Liver (tissue), 9 donors: ENCODE results near the gene MAST2. TPM values are rescaled to one million over a fixed set of nuclear protein-coding genes. Genes with fewer than 3 reads are reported as not detected.
A peak's percentile ranks its signal among the peaks of the same experiment; 100 is the strongest.

Experiments
- DNase-seq: peaks from one replicate; pipeline ENCODE4 v3.0.0-alpha.2; 2017; ENCODE audit warnings: low spot score
- H3K27ac ChIP-seq, 2 donors: one replicate each; pipeline ENCODE4 v1.7.0; 2013; ENCODE audit warnings: inconsistent platforms in 2 of 2, low read length in 2 of 2, control low read depth in 1 of 2, low read depth in 1 of 2, mild to moderate bottlenecking in 1 of 2
- H3K27me3 ChIP-seq, 4 donors: one replicate each; pipeline versions ENCODE4 v1.6.1 to v1.7.0; 2013; ENCODE audit warnings: low read length in 3 of 4, inconsistent platforms in 1 of 4, mild to moderate bottlenecking in 1 of 4, moderate library complexity in 1 of 4; ENCODE audit not compliant: control insufficient read depth in 4 of 4, insufficient read depth in 4 of 4
- H3K36me3 ChIP-seq, 4 donors: one replicate each; pipeline versions ENCODE4 v1.6.1 to v1.7.0; 2013; ENCODE audit warnings: low read length in 3 of 4, mild to moderate bottlenecking in 3 of 4, low read depth in 1 of 4, moderate library complexity in 1 of 4; ENCODE audit not compliant: control insufficient read depth in 4 of 4, insufficient read depth in 3 of 4
- H3K4me1 ChIP-seq, 4 donors: one replicate each; pipeline versions ENCODE4 v1.6.1 to v1.7.0; 2013; ENCODE audit warnings: low read length in 3 of 4, mild to moderate bottlenecking in 3 of 4, moderate library complexity in 1 of 4; ENCODE audit not compliant: control insufficient read depth in 4 of 4, insufficient read depth in 4 of 4
- H3K4me3 ChIP-seq, 3 donors: one replicate each; pipeline versions ENCODE4 v1.6.1 to v1.7.0; 2013; ENCODE audit warnings: low read length in 3 of 3, control low read depth in 1 of 3, low read depth in 1 of 3, mild to moderate bottlenecking in 1 of 3
- H3K9ac ChIP-seq, 2 donors: one replicate each; pipeline ENCODE4 v1.7.0; 2013; ENCODE audit warnings: low read length in 2 of 2, mild to moderate bottlenecking in 2 of 2, moderate library complexity in 2 of 2, control low read depth in 1 of 2, low read depth in 1 of 2
- H3K9me3 ChIP-seq, 4 donors: one replicate each; pipeline versions ENCODE4 v1.6.1 to v1.7.0; 2013; ENCODE audit warnings: low read length in 3 of 4; ENCODE audit not compliant: control insufficient read depth in 4 of 4
- ATF3 ChIP-seq: IDR thresholded peaks from 2 replicates; pipeline ENCODE4 v1.6.1; 2016; ENCODE audit warnings: antibody characterized with exemption
- EGR1 ChIP-seq, 2 donors: IDR thresholded peaks; 2 replicates each; pipeline ENCODE4 v1.6.1; 2016 to 2018; ENCODE audit warnings: antibody characterized with exemption in 2 of 2, low read depth in 2 of 2
- FOXA1 ChIP-seq: IDR thresholded peaks from 2 replicates; pipeline ENCODE4 v1.6.1; 2016; ENCODE audit warnings: antibody characterized with exemption
- FOXA2 ChIP-seq: IDR thresholded peaks from 2 replicates; pipeline ENCODE4 v1.6.1; 2016; ENCODE audit warnings: antibody characterized with exemption
- GABPA ChIP-seq, 2 donors: IDR thresholded peaks in 1 of 2; conservative IDR thresholded peaks in 1 of 2; 2 replicates each; pipeline ENCODE4 v1.6.1; 2016; ENCODE audit warnings: antibody characterized with exemption in 2 of 2, mild to moderate bottlenecking in 1 of 2, moderate library complexity in 1 of 2
- HNF4A ChIP-seq, 2 donors: conservative IDR thresholded peaks; 2 replicates each; pipeline ENCODE4 v1.6.1; 2016; ENCODE audit warnings: antibody characterized with exemption in 2 of 2, mild to moderate bottlenecking in 2 of 2
- HNF4G ChIP-seq: IDR thresholded peaks from 2 replicates; pipeline ENCODE4 v1.6.1; 2016; ENCODE audit warnings: antibody characterized with exemption
- JUND ChIP-seq, 2 donors: IDR thresholded peaks; 2 replicates each; pipeline ENCODE4 v1.6.1; 2016; ENCODE audit warnings: antibody characterized with exemption in 2 of 2
- MAX ChIP-seq: IDR thresholded peaks from 2 replicates; pipeline ENCODE4 v1.6.1; 2016; ENCODE audit warnings: antibody characterized with exemption
- NR2F2 ChIP-seq: IDR thresholded peaks from 2 replicates; pipeline ENCODE4 v1.6.1; 2016; ENCODE audit warnings: antibody characterized with exemption
- RAD21 ChIP-seq, 2 donors: IDR thresholded peaks; 2 replicates each; pipeline ENCODE4 v1.6.1; 2016; ENCODE audit warnings: antibody characterized with exemption in 2 of 2, mild to moderate bottlenecking in 2 of 2
- REST ChIP-seq: IDR thresholded peaks from 2 replicates; pipeline ENCODE4 v1.6.1; 2016; ENCODE audit warnings: antibody characterized with exemption, mild to moderate bottlenecking
- RXRA ChIP-seq, 2 donors: IDR thresholded peaks; 2 replicates each; pipeline ENCODE4 v1.6.1; 2017 to 2018; ENCODE audit warnings: antibody characterized with exemption in 2 of 2, mild to moderate bottlenecking in 1 of 2
- SP1 ChIP-seq: IDR thresholded peaks from 2 replicates; pipeline ENCODE4 v1.6.1; 2018; ENCODE audit warnings: antibody characterized with exemption, mild to moderate bottlenecking
- TAF1 ChIP-seq: conservative IDR thresholded peaks from 2 replicates; pipeline ENCODE4 v1.6.1; 2016; ENCODE audit warnings: antibody characterized with exemption, mild to moderate bottlenecking
- YY1 ChIP-seq: IDR thresholded peaks from 2 replicates; pipeline ENCODE4 v1.6.1; 2016; ENCODE audit warnings: antibody characterized with exemption, mild to moderate bottlenecking
- WGBS: extraction: QIAGEN DNeasy Blood & Tissue Kit; methylation state at CpG from one replicate; pipeline ENCODE4 v1.1.7; 2013; 5-methylcytosine and 5-hydroxymethylcytosine counted together
- polyA plus RNA-seq, 2 donors: library from polyadenylated mRNA; stranded (reverse) in 1 of 2; unstranded in 1 of 2; fragments of 200-250 nt in 1 of 2; fragments of >200 nt in 1 of 2; fragmentation: Nextera tagmentation in 1 of 2; extraction: Ambion mirVana in 1 of 2; gene quantifications; one replicate each; pipeline versions ENCODE4 v1.2.1 to v1.2.3, GENCODE V29; 2013 to 2015
- total RNA-seq, 2 donors: library from RNA; depleted of rRNA; stranded (reverse); fragments of >200 nt; gene quantifications; one replicate each; pipeline ENCODE4 v1.2.3, GENCODE V29; 2014
- TF ChIP-seq, protein P1 (sequence below): IDR thresholded peaks from 2 replicates; pipeline ENCODE4 v1.6.1; 2016; ENCODE audit warnings: antibody characterized with exemption
- donor health status: healthy.
- donor health status: healthy.
- donor health status: healthy.
- donor health status: healthy.
- donor health status: healthy.

The MAST2 gene
- total and polyA plus RNA-seq, 4 donors = 4.8 to 9.6 (median 5.7) TPM

DNA sequence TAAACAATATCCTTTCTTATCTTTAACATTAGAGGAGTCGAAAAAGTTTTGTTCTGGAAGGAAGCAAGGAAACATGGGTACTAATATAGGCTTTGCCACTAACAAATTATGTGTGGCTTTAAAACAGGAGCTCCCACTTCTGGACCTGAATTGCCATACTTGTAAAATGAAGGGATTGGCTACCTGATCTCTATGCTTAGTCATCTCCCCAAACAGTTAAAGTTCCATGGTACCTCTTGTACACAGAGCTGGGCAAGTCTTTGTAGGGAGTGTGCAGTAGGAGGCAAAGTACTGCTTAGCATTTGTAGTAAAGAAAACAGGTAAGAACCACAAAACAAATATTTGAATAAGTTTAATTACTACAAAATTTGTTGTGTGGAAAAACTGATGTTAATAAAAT, 81.3 kb downstream of the MAST2 start:
- H3K9me3 ChIP-seq = no peaks in the 10 kb centered on the region
- H3K4me1 ChIP-seq = peaks cover 0 to 2% (median 0%) of the 10 kb centered on the region in 4 donors
- no peaks in the 10 kb centered on the region for H3K36me3 ChIP-seq
- no peak overlapping the region for H3K9ac ChIP-seq
- 76% methylated on average over 1 of the region's 1 CpG for WGBS
- no peaks in the 10 kb centered on the region for H3K27me3 ChIP-seq
- TF ChIP-seq REST = no peak
- peak; percentile 15 to 51 for TF ChIP-seq HNF4A (conservative IDR thresholded peaks at IDR 0.05)
- TF ChIP-seq, protein P1, sequence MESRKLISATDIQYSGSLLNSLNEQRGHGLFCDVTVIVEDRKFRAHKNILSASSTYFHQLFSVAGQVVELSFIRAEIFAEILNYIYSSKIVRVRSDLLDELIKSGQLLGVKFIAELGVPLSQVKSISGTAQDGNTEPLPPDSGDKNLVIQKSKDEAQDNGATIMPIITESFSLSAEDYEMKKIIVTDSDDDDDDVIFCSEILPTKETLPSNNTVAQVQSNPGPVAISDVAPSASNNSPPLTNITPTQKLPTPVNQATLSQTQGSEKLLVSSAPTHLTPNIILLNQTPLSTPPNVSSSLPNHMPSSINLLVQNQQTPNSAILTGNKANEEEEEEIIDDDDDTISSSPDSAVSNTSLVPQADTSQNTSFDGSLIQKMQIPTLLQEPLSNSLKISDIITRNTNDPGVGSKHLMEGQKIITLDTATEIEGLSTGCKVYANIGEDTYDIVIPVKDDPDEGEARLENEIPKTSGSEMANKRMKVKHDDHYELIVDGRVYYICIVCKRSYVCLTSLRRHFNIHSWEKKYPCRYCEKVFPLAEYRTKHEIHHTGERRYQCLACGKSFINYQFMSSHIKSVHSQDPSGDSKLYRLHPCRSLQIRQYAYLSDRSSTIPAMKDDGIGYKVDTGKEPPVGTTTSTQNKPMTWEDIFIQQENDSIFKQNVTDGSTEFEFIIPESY = no peak
- TF ChIP-seq EGR1 (IDR thresholded peaks at IDR 0.05; ENCODE audit: low read depth in 2 of 2) = no peak
- TF ChIP-seq MAX = no peak
- peak in 1 of 2 donors; percentile 36 for TF ChIP-seq JUND (IDR thresholded peaks at IDR 0.05)
- peak; percentile 55 for TF ChIP-seq YY1
- peak; percentile 11 for TF ChIP-seq FOXA1
- no peak for TF ChIP-seq GABPA (IDR thresholded peaks at IDR 0.05 in 1 of 2, conservative IDR thresholded peaks at IDR 0.05 in 1 of 2)
- TF ChIP-seq TAF1 = no peak
- peak; percentile 36 for TF ChIP-seq FOXA2
- TF ChIP-seq RXRA (IDR thresholded peaks at IDR 0.05) = peak in 1 of 2 donors; percentile 8
- H3K4me3 ChIP-seq = no peak overlapping the region
- DNase-seq = no peak
- no peak overlapping the region for H3K27ac ChIP-seq

- peaks cover 0 to 5% (median 1%) of the 10 kb centered on the region in 4 donors for H3K4me1 ChIP-seq
- no peak for DNase-seq
- TF ChIP-seq SP1 = no peak
- no peak for TF ChIP-seq HNF4A (conservative IDR thresholded peaks at IDR 0.05)
- TF ChIP-seq TAF1 = no peak
- TF ChIP-seq, protein P1 = no peak
- TF ChIP-seq RXRA (IDR thresholded peaks at IDR 0.05) = no peak
- TF ChIP-seq NR2F2 = no peak
- no peak for TF ChIP-seq RAD21 (IDR thresholded peaks at IDR 0.05)
- TF ChIP-seq GABPA (IDR thresholded peaks at IDR 0.05 in 1 of 2, conservative IDR thresholded peaks at IDR 0.05 in 1 of 2) = no peak
- TF ChIP-seq MAX = no peak
- no peak for TF ChIP-seq FOXA2
- no peak for TF ChIP-seq FOXA1
- TF ChIP-seq HNF4G = no peak
- no peak for TF ChIP-seq EGR1 (IDR thresholded peaks at IDR 0.05; ENCODE audit: low read depth in 2 of 2)
- TF ChIP-seq ATF3 = no peak
- no peak for TF ChIP-seq JUND (IDR thresholded peaks at IDR 0.05)
- H3K9me3 ChIP-seq = no peaks in the 10 kb centered on the region
- WGBS = 75% methylated on average over 2 of the region's 2 CpGs
- no peak overlapping the region for H3K4me3 ChIP-seq
- no peaks in the 10 kb centered on the region for H3K36me3 ChIP-seq
- H3K9ac ChIP-seq = no peak overlapping the region
- H3K27ac ChIP-seq = no peak overlapping the region
- no peaks in the 10 kb centered on the region for H3K27me3 ChIP-seq
These were observed 82.8 kb downstream of the MAST2 start for GRCh38 chr1:45886229-45886628.
